ENCODE data around the gene LPXN.

Gene LPXN

DNA sequence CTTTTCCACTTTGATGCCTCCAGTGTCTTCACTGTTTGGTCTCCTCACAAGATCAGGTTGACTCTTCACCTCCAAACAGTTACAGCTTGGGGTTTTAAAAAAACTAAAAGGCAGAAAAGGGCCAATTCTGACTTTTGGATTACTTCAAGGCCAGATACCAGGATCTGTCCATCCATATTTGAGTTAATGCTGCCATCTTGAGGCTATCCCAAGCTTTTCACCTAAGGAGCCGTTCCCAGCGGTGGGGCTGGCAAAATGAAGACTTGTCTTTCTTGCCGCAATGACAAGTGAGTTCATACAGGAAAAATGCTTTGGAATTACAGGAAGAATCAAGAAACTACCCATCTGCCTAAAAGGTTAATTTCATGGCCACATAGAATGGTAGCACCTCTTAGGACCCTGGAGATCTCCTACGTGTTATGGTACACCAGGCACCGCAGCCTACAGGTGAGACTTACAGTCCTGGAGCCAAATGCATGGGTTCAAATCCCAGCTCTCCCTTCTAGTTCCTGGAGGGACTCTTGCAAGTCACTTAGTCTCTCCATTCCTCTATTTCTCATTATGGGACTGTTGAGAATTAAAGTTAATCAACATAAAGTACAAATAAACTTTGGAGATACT is 61.8 kb downstream of the LPXN start:
- H3K9me3 ChIP-seq (ENCODE audit: control insufficient read depth, insufficient read depth, low read depth, low read length) = no peaks in the 10 kb centered on the region
- no peaks in the 10 kb centered on the region for H3K36me3 ChIP-seq (ENCODE audit: control insufficient read depth, insufficient read depth, low read length)
- no peaks in the 10 kb centered on the region for H3K27me3 ChIP-seq (ENCODE audit: control insufficient read depth, insufficient read depth, low read length)
- no peak overlapping the region for H3K27ac ChIP-seq (ENCODE audit: low read depth, low read length)
- H3K4me3 ChIP-seq (ENCODE audit: low read depth, low read length) = no peak overlapping the region
- H3K9ac ChIP-seq (ENCODE audit: low read length) = no peak overlapping the region
- H3K4me1 ChIP-seq (ENCODE audit: control insufficient read depth, insufficient read depth, low read length) = peaks cover 5% of the 10 kb centered on the region; the same call in 1 of the 2 replicates

DNA sequence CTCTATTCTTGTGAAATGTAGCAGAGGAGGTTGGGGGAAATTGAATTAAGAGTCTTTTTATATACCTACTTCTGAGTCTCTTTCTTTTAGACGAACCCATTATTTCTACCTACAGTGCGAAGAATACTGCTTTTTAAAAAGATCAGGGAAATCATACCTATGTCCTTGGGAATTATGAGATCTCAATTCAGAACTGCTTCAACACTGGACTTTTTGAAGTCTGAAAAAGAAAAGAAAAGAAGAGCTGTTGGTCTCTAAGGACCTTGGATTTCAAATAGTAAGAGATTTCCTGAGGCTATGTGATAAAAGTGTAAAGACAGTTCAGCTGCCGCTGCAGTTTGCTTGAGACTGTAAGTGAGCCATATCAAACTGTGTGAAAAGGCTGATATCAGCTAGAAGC is 64.0 kb downstream of the LPXN start:
- Histone ChIP-seq H3K9me3 (ENCODE audit: control insufficient read depth, insufficient read depth, low read depth, low read length) (no peaks in the 10 kb centered on the region), H3K27ac (ENCODE audit: low read depth, low read length) (no peak overlapping the region), H3K36me3 (ENCODE audit: control insufficient read depth, insufficient read depth, low read length) (no peaks in the 10 kb centered on the region), H3K9ac (ENCODE audit: low read length) (no peak overlapping the region), H3K4me1 (ENCODE audit: control insufficient read depth, insufficient read depth, low read length) (peaks cover 5% of the 10 kb centered on the region; the same call in 1 of the 2 replicates), H3K27me3 (ENCODE audit: control insufficient read depth, insufficient read depth, low read length) (no peaks in the 10 kb centered on the region; the same call in 1 of the 2 replicates), H3K4me3 (ENCODE audit: low read depth, low read length) (no peak overlapping the region)

GRCh38 chr11:58509748-58510147 is 65.9 kb downstream of the LPXN start:
- H3K27ac ChIP-seq (ENCODE audit: low read depth, low read length) = no peak overlapping the region
- no peak overlapping the region for H3K4me3 ChIP-seq (ENCODE audit: low read depth, low read length)
- no peaks in the 10 kb centered on the region for H3K36me3 ChIP-seq (ENCODE audit: control insufficient read depth, insufficient read depth, low read length)
- H3K4me1 ChIP-seq (ENCODE audit: control insufficient read depth, insufficient read depth, low read length) = peaks cover 5% of the 10 kb centered on the region; the same call in 1 of the 2 replicates
- H3K9ac ChIP-seq (ENCODE audit: low read length) = no peak overlapping the region
- H3K27me3 ChIP-seq (ENCODE audit: control insufficient read depth, insufficient read depth, low read length) = no peaks in the 10 kb centered on the region; the same call in 1 of the 2 replicates
- no peaks in the 10 kb centered on the region for H3K9me3 ChIP-seq (ENCODE audit: control insufficient read depth, insufficient read depth, low read depth, low read length)

DNA sequence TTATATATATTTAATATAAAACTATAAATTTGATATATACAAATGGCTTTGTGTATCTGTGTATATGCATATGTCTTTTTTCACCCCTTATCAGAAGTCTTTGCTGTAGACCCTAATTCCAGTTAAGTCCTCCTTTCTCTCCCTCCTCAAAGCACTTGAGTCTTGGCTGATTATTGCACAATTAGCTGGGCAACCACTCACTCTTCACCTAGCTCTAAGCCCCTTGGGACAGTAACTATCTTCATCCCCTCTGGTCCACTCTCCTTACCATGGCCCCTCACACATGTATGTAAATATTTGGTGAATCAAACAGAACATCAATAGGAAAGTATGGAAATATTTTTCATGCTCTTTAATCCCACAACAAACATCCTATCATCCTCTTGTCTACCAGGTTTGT is 66.8 kb downstream of the LPXN start:
- Histone ChIP-seq H3K9ac (ENCODE audit: low read length) (no peak overlapping the region), H3K27me3 (ENCODE audit: control insufficient read depth, insufficient read depth, low read length) (no peaks in the 10 kb centered on the region; the same call in 1 of the 2 replicates), H3K36me3 (ENCODE audit: control insufficient read depth, insufficient read depth, low read length) (no peaks in the 10 kb centered on the region), H3K27ac (ENCODE audit: low read depth, low read length) (no peak overlapping the region), H3K9me3 (ENCODE audit: control insufficient read depth, insufficient read depth, low read depth, low read length) (no peaks in the 10 kb centered on the region), H3K4me3 (ENCODE audit: low read depth, low read length) (no peak overlapping the region), H3K4me1 (ENCODE audit: control insufficient read depth, insufficient read depth, low read length) (peaks cover 5% of the 10 kb centered on the region; the same call in 1 of the 2 replicates)

GRCh38 chr11:58508005-58508404 is 67.7 kb downstream of the LPXN start, which contains the start of gene OR5B21:
Gene OR5B21, minus strand, starts transcription at chr11:58508105. Its CDS starts 0 bp downstream, at chr11:58508105.
- Histone ChIP-seq H3K4me1 (ENCODE audit: control insufficient read depth, insufficient read depth, low read length) (peaks cover 4% of the 10 kb centered on the region; the same call in 1 of the 2 replicates), H3K9me3 (ENCODE audit: control insufficient read depth, insufficient read depth, low read depth, low read length) (no peaks in the 10 kb centered on the region), H3K27me3 (ENCODE audit: control insufficient read depth, insufficient read depth, low read length) (no peaks in the 10 kb centered on the region; the same call in 1 of the 2 replicates), H3K36me3 (ENCODE audit: control insufficient read depth, insufficient read depth, low read length) (no peaks in the 10 kb centered on the region), H3K4me3 (ENCODE audit: low read depth, low read length) (no peak within 1 kb of the TSS), H3K27ac (ENCODE audit: low read depth, low read length) (no peak within 1 kb of the TSS), H3K9ac (ENCODE audit: low read length) (no peak within 1 kb of the TSS)

GRCh38 chr11:58507355-58507754 is 68.3 kb downstream of the LPXN start:
- Histone ChIP-seq H3K4me3 (ENCODE audit: low read depth, low read length) (no peak overlapping the region), H3K4me1 (ENCODE audit: control insufficient read depth, insufficient read depth, low read length) (no peaks in the 10 kb centered on the region), H3K36me3 (ENCODE audit: control insufficient read depth, insufficient read depth, low read length) (no peaks in the 10 kb centered on the region), H3K27me3 (ENCODE audit: control insufficient read depth, insufficient read depth, low read length) (no peaks in the 10 kb centered on the region; the same call in 1 of the 2 replicates), H3K27ac (ENCODE audit: low read depth, low read length) (no peak overlapping the region), H3K9ac (ENCODE audit: low read length) (no peak overlapping the region), H3K9me3 (ENCODE audit: control insufficient read depth, insufficient read depth, low read depth, low read length) (no peaks in the 10 kb centered on the region)

DNA sequence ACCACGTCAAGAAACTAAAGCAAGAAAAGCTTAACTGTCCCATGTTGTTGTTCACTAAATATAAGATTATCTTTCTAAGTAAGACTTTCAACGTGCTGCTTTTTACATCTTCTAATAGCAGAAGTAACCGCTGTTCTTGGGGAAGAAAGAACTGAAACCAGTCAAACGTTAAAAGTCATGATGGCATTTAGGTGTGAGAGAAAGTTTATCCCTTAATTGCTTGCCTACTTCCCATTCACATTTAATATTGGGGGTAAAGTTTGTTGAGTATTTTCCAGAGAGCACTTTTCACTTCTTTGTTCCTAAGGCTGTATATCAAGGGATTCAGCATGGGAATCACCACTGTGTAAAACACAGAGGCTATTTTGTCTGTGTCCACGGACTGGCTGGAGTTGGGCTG is 68.7 kb downstream of the LPXN start:
- no peaks in the 10 kb centered on the region; the same call in 1 of the 2 replicates for H3K27me3 ChIP-seq (ENCODE audit: control insufficient read depth, insufficient read depth, low read length)
- no peak overlapping the region for H3K9ac ChIP-seq (ENCODE audit: low read length)
- no peaks in the 10 kb centered on the region for H3K9me3 ChIP-seq (ENCODE audit: control insufficient read depth, insufficient read depth, low read depth, low read length)

GRCh38 chr11:58505849-58506248 is 69.8 kb downstream of the LPXN start:
- Histone ChIP-seq H3K36me3 (ENCODE audit: control insufficient read depth, insufficient read depth, low read length) (no peaks in the 10 kb centered on the region), H3K9ac (ENCODE audit: low read length) (no peak overlapping the region), H3K27ac (ENCODE audit: low read depth, low read length) (no peak overlapping the region), H3K27me3 (ENCODE audit: control insufficient read depth, insufficient read depth, low read length) (no peaks in the 10 kb centered on the region; the same call in 1 of the 2 replicates), H3K9me3 (ENCODE audit: control insufficient read depth, insufficient read depth, low read depth, low read length) (no peaks in the 10 kb centered on the region), H3K4me3 (ENCODE audit: low read depth, low read length) (no peak overlapping the region), H3K4me1 (ENCODE audit: control insufficient read depth, insufficient read depth, low read length) (no peaks in the 10 kb centered on the region)

More for the DNA sequence above, 68.7 kb downstream of the LPXN start:
- no peaks in the 10 kb centered on the region for H3K36me3 ChIP-seq (ENCODE audit: control insufficient read depth, insufficient read depth, low read length)
- no peak overlapping the region for H3K4me3 ChIP-seq (ENCODE audit: low read depth, low read length)
- H3K27ac ChIP-seq (ENCODE audit: low read depth, low read length) = no peak overlapping the region
- no peaks in the 10 kb centered on the region for H3K4me1 ChIP-seq (ENCODE audit: control insufficient read depth, insufficient read depth, low read length)

- no peak overlapping the region for H3K27ac ChIP-seq (ENCODE audit: low read depth, low read length)
- no peaks in the 10 kb centered on the region for H3K4me1 ChIP-seq (ENCODE audit: control insufficient read depth, insufficient read depth, low read length)
- no peaks in the 10 kb centered on the region for H3K9me3 ChIP-seq (ENCODE audit: control insufficient read depth, insufficient read depth, low read depth, low read length)
- no peak overlapping the region for H3K4me3 ChIP-seq (ENCODE audit: low read depth, low read length)
- H3K36me3 ChIP-seq (ENCODE audit: control insufficient read depth, insufficient read depth, low read length) = no peaks in the 10 kb centered on the region
- H3K9ac ChIP-seq (ENCODE audit: low read length) = no peak overlapping the region
- H3K27me3 ChIP-seq (ENCODE audit: control insufficient read depth, insufficient read depth, low read length) = no peaks in the 10 kb centered on the region; the same call in 1 of the 2 replicates
Measured at GRCh38 chr11:58504232-58504631, 71.4 kb downstream of the LPXN start.

GRCh38 chr11:58503361-58503856 is 72.2 kb downstream of the LPXN start:
- H3K9me3 ChIP-seq (ENCODE audit: control insufficient read depth, insufficient read depth, low read depth, low read length) = no peaks in the 10 kb centered on the region
- H3K4me3 ChIP-seq (ENCODE audit: low read depth, low read length) = no peak overlapping the region
- no peak overlapping the region for H3K9ac ChIP-seq (ENCODE audit: low read length)
- no peaks in the 10 kb centered on the region for H3K36me3 ChIP-seq (ENCODE audit: control insufficient read depth, insufficient read depth, low read length)
- H3K27ac ChIP-seq (ENCODE audit: low read depth, low read length) = no peak overlapping the region
- no peaks in the 10 kb centered on the region for H3K4me1 ChIP-seq (ENCODE audit: control insufficient read depth, insufficient read depth, low read length)
- no peaks in the 10 kb centered on the region; the same call in 1 of the 2 replicates for H3K27me3 ChIP-seq (ENCODE audit: control insufficient read depth, insufficient read depth, low read length)

DNA sequence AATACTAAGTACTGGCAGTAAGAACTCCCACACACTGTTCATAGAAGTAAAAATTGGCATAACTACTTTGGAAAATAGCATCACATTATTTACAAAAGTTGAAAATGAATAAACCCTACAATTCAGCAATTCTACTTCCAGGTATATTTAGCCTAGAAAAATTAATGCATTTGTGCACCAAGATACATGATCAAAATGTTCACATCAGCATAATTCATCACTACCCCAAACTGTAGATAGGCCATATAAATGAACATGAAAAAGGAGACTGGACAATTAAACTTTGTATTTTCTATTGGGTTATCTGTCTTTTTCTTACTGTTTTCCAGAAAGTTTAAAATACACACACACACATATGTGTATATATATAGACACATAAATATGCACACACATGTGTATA is 73.7 kb downstream of the LPXN start:
- Histone ChIP-seq H3K4me1 (ENCODE audit: control insufficient read depth, insufficient read depth, low read length) (no peaks in the 10 kb centered on the region), H3K36me3 (ENCODE audit: control insufficient read depth, insufficient read depth, low read length) (no peaks in the 10 kb centered on the region), H3K9me3 (ENCODE audit: control insufficient read depth, insufficient read depth, low read depth, low read length) (no peaks in the 10 kb centered on the region), H3K4me3 (ENCODE audit: low read depth, low read length) (no peak overlapping the region), H3K9ac (ENCODE audit: low read length) (no peak overlapping the region), H3K27me3 (ENCODE audit: control insufficient read depth, insufficient read depth, low read length) (no peaks in the 10 kb centered on the region), H3K27ac (ENCODE audit: low read depth, low read length) (no peak overlapping the region)
